Neural cell (in vitro differentiated cells): Measurements from ENCODE around the gene NOL9. TPM values are rescaled to one million over a fixed set of nuclear protein-coding genes. Genes with fewer than 3 reads are reported as not detected.
A peak's percentile ranks its signal among the peaks of the same experiment; 100 is the strongest.

Experiments
- H2AFZ ChIP-seq: fragments of 200-600, 300-800 bp; sonication (generic), shearing (Covaris generic); 2 replicates; pipeline ENCODE4 v1.6.0; 2014; ENCODE audit warnings: low read depth, mild to moderate bottlenecking, antibody characterized with exemption, low read length, moderate library complexity
- H3F3A ChIP-seq: fragments of 200-600 bp; shearing (Covaris generic); 2 replicates; pipeline ENCODE4 v1.6.1; 2016; ENCODE audit warnings: mild to moderate bottlenecking, moderate library complexity, mixed read lengths, antibody characterized with exemption, low read length; ENCODE audit not compliant: insufficient read depth, poor library complexity, severe bottlenecking
- H3K27ac ChIP-seq: fragments of 200-600, 300-800 bp; sonication (generic), shearing (Covaris generic); 2 replicates; pipeline ENCODE4 v1.5.1; 2014; ENCODE audit warnings: mild to moderate bottlenecking, low read length, moderate library complexity
- H3K27me3 ChIP-seq: fragments of 300-800, 200-600 bp; sonication (generic), shearing (Covaris generic); 2 replicates; pipeline ENCODE4 v1.6.0; 2014; ENCODE audit warnings: mild to moderate bottlenecking, low read depth, low read length, moderate library complexity; ENCODE audit not compliant: insufficient read depth
- H3K36me3 ChIP-seq: fragments of 300-800, 200-600 bp; sonication (generic), shearing (Covaris generic); 2 replicates; pipeline ENCODE4 v1.5.1; 2014; ENCODE audit warnings: mild to moderate bottlenecking, antibody characterized with exemption, low read length, moderate library complexity; ENCODE audit not compliant: insufficient read depth
- H3K4me2 ChIP-seq: fragments of 300-800, 200-600 bp; sonication (generic), shearing (Covaris generic); 2 replicates; pipeline ENCODE4 v1.6.0; 2014; ENCODE audit warnings: mild to moderate bottlenecking, low read length
- H3K4me3 ChIP-seq: fragments of 300-800, 200-600 bp; sonication (generic), shearing (Covaris generic); 2 replicates; pipeline ENCODE4 v1.5.1; 2014; ENCODE audit warnings: mild to moderate bottlenecking, low read length, moderate library complexity
- H3K79me2 ChIP-seq: fragments of 200-600 bp; shearing (Covaris generic); replicated peaks from 2 replicates; pipeline ENCODE4 v1.6.0; 2014; ENCODE audit warnings: mild to moderate bottlenecking, low read length, moderate library complexity; ENCODE audit not compliant: insufficient read depth
- H3K9ac ChIP-seq: fragments of 300-800, 200-600 bp; sonication (generic), shearing (Covaris generic); 2 replicates; pipeline ENCODE4 v1.6.1; 2016; ENCODE audit warnings: mild to moderate bottlenecking, low read length, mixed read lengths
- H3K9me2 ChIP-seq: fragments of 200-600 bp; shearing (Covaris generic); 2 replicates; pipeline ENCODE4 v1.6.1; 2016; ENCODE audit warnings: mild to moderate bottlenecking, low read length, mixed read lengths; ENCODE audit not compliant: insufficient read depth
- H3K9me3 ChIP-seq: fragments of 200-600, 300-800 bp; sonication (generic), shearing (Covaris generic); 2 replicates; pipeline ENCODE4 v1.6.1; 2016; ENCODE audit warnings: mild to moderate bottlenecking, mixed run types, low read length, moderate library complexity, mixed read lengths
- H4K20me1 ChIP-seq: fragments of 200-600 bp; shearing (Covaris generic); 2 replicates; pipeline ENCODE4 v1.6.1; 2016; ENCODE audit warnings: mild to moderate bottlenecking, mixed run types; ENCODE audit not compliant: insufficient read depth
- CTCF ChIP-seq: fragments of 450-650 bp; IDR thresholded peaks from 2 replicates; pipeline ENCODE4 v1.5.1; 2014; ENCODE audit warnings: antibody characterized with exemption, mild to moderate bottlenecking, moderate library complexity; ENCODE audit not compliant: poor library complexity, severe bottlenecking
- EP300 ChIP-seq: fragments of 450-650 bp; conservative IDR thresholded peaks from 2 replicates; pipeline ENCODE4 v1.6.1; 2014; ENCODE audit warnings: antibody characterized with exemption, mild to moderate bottlenecking, moderate library complexity; ENCODE audit not compliant: poor library complexity, severe bottlenecking
- EZH2 ChIP-seq: fragments of 200-600, 300-800 bp; shearing (Covaris generic), sonication (generic); IDR thresholded peaks from 2 replicates; pipeline ENCODE4 v1.6.1; 2014; ENCODE audit warnings: antibody characterized with exemption, low read length, borderline replicate concordance, mild to moderate bottlenecking; ENCODE audit not compliant: insufficient read depth, poor library complexity, severe bottlenecking
- MXI1 ChIP-seq: fragments of 450-650 bp; conservative IDR thresholded peaks from 2 replicates; pipeline ENCODE4 v1.6.1; 2014; ENCODE audit warnings: antibody characterized with exemption, mild to moderate bottlenecking; ENCODE audit not compliant: poor library complexity, severe bottlenecking
- POLR2AphosphoS5 ChIP-seq: IDR thresholded peaks from 2 replicates; pipeline ENCODE4 v1.6.1; 2012
- RAD21 ChIP-seq: fragments of 450-650 bp; conservative IDR thresholded peaks from 2 replicates; pipeline ENCODE4 v1.6.1; 2014; ENCODE audit warnings: antibody characterized with exemption, mild to moderate bottlenecking, moderate library complexity
- SMC3 ChIP-seq: fragments of 450-650 bp; conservative IDR thresholded peaks from 2 replicates; pipeline ENCODE4 v1.6.1; 2014; ENCODE audit warnings: antibody characterized with exemption, mild to moderate bottlenecking, moderate library complexity; ENCODE audit not compliant: poor library complexity
- TAF1 ChIP-seq: IDR thresholded peaks from 2 replicates; pipeline ENCODE4 v1.6.1; 2012; ENCODE audit warnings: low read depth
- polyA plus RNA-seq: library from polyadenylated mRNA; depleted of rRNA; stranded (reverse); fragments of >200 nt; gene quantifications from 2 replicates; pipeline ENCODE4 v1.2.3, GENCODE V29; 2014
- TF ChIP-seq, protein P1 (sequence below): IDR thresholded peaks from 2 replicates; pipeline ENCODE4 v1.6.1; 2012; ENCODE audit warnings: borderline replicate concordance

NOL9 gene
- polyA plus RNA-seq, 1 donor from 2014 or later = 30.7 TPM

GRCh38 chr1:6487804-6488484 is 66.4 kb downstream of the NOL9 start:
- H3K27ac ChIP-seq = no peak overlapping the region
- H3K9me3 ChIP-seq = no peaks in the 10 kb centered on the region
- no peak overlapping the region for H3K9ac ChIP-seq
- no peaks in the 10 kb centered on the region for H3K79me2 ChIP-seq
- no peak overlapping the region for H3K4me2 ChIP-seq
- TF ChIP-seq EP300 (no peak), EZH2 (no peak), POLR2AphosphoS5 (no peak), MXI1 (no peak), RAD21 (no peak), TAF1 (no peak), CTCF (no peak), SMC3 (no peak)
- TF ChIP-seq, protein P1, sequence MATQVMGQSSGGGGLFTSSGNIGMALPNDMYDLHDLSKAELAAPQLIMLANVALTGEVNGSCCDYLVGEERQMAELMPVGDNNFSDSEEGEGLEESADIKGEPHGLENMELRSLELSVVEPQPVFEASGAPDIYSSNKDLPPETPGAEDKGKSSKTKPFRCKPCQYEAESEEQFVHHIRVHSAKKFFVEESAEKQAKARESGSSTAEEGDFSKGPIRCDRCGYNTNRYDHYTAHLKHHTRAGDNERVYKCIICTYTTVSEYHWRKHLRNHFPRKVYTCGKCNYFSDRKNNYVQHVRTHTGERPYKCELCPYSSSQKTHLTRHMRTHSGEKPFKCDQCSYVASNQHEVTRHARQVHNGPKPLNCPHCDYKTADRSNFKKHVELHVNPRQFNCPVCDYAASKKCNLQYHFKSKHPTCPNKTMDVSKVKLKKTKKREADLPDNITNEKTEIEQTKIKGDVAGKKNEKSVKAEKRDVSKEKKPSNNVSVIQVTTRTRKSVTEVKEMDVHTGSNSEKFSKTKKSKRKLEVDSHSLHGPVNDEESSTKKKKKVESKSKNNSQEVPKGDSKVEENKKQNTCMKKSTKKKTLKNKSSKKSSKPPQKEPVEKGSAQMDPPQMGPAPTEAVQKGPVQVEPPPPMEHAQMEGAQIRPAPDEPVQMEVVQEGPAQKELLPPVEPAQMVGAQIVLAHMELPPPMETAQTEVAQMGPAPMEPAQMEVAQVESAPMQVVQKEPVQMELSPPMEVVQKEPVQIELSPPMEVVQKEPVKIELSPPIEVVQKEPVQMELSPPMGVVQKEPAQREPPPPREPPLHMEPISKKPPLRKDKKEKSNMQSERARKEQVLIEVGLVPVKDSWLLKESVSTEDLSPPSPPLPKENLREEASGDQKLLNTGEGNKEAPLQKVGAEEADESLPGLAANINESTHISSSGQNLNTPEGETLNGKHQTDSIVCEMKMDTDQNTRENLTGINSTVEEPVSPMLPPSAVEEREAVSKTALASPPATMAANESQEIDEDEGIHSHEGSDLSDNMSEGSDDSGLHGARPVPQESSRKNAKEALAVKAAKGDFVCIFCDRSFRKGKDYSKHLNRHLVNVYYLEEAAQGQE = no peak
- H3K36me3 ChIP-seq = no peaks in the 10 kb centered on the region
- no peaks in the 10 kb centered on the region for H3F3A ChIP-seq
- H3K4me3 ChIP-seq = no peak overlapping the region
- no peaks in the 10 kb centered on the region for H4K20me1 ChIP-seq
- H3K27me3 ChIP-seq = peaks cover 13% of the 10 kb centered on the region
- no peak overlapping the region for H2AFZ ChIP-seq
- no peaks in the 10 kb centered on the region for H3K9me2 ChIP-seq

DNA sequence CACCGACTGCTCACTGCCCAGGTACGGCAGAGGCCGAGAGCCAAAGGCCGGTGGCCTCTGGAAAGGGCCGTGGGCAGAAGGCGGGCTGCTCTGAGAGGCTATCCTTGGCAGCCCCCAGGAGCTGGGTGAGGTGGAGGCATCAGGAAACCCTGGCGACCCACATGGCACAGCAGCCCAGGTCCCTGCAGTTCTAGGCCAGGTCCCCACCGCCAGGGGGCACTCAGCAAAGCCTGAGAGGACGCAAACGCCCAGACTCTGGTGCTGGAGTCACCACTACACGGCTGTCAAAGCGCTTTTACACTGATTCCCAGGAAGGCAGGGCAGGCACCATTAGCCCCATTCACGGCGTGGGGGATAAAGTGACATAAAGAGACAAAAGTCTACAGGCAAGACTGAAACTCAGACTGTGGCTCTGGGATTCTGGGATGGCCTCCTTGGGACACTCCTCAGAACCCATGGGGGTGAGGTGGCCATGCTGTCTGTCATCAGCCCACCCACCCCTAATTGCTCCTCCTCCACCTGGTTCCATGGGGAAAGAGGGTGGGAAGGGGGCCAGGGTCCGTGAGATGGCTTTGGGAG is 67.8 kb downstream of the NOL9 start:
- Histone ChIP-seq H3K4me3 (no peak overlapping the region), H4K20me1 (no peaks in the 10 kb centered on the region), H3K36me3 (no peaks in the 10 kb centered on the region), H3K9ac (no peak overlapping the region), H3K27me3 (peaks cover 13% of the 10 kb centered on the region), H3K27ac (no peak overlapping the region), H3K9me3 (no peaks in the 10 kb centered on the region), H3K79me2 (no peaks in the 10 kb centered on the region), H3K9me2 (no peaks in the 10 kb centered on the region), H2AFZ (no peak overlapping the region), H3K4me2 (no peak overlapping the region), H3F3A (no peaks in the 10 kb centered on the region)
- TF ChIP-seq MXI1 (no peak), CTCF (peak; percentile 79), RAD21 (peak; percentile 57), SMC3 (peak; percentile 69)
